Ectodermal cell (in vitro differentiated cells): ENCODE data around the gene BAK1.

ENCODE experiments used
- H3K27ac ChIP-seq: 2 replicates; pipeline ENCODE4 v1.7.0; 2013; ENCODE audit warnings: mild to moderate bottlenecking, low read depth, low read length; ENCODE audit not compliant: insufficient read depth, poor library complexity, severe bottlenecking
- H3K27me3 ChIP-seq: 2 replicates; pipeline ENCODE4 v1.7.0; 2013; ENCODE audit warnings: mild to moderate bottlenecking, low read length; ENCODE audit not compliant: insufficient read depth, control insufficient read depth, poor library complexity, severe bottlenecking
- H3K36me3 ChIP-seq: one replicate; pipeline ENCODE4 v1.7.0; 2013; ENCODE audit warnings: low read length; ENCODE audit not compliant: control insufficient read depth, insufficient read depth
- H3K4me1 ChIP-seq: one replicate; pipeline ENCODE4 v1.7.0; 2013; ENCODE audit warnings: low read length; ENCODE audit not compliant: control insufficient read depth, insufficient read depth
- H3K4me3 ChIP-seq: 2 replicates; pipeline ENCODE4 v1.7.0; 2013; ENCODE audit warnings: low read depth, low read length, control low read depth; ENCODE audit not compliant: insufficient read depth
- H3K9me3 ChIP-seq: 2 replicates; pipeline ENCODE4 v1.7.0; 2013; ENCODE audit warnings: mild to moderate bottlenecking, low read length, moderate library complexity; ENCODE audit not compliant: control insufficient read depth
- WGBS, 2 experiments: methylation state at CpG; one replicate each; pipeline ENCODE4 v1.1.7; 2013; ENCODE audit warnings: missing lambda C conversion rate in 2 of 2; 5-methylcytosine and 5-hydroxymethylcytosine counted together

The BAK1 gene

DNA sequence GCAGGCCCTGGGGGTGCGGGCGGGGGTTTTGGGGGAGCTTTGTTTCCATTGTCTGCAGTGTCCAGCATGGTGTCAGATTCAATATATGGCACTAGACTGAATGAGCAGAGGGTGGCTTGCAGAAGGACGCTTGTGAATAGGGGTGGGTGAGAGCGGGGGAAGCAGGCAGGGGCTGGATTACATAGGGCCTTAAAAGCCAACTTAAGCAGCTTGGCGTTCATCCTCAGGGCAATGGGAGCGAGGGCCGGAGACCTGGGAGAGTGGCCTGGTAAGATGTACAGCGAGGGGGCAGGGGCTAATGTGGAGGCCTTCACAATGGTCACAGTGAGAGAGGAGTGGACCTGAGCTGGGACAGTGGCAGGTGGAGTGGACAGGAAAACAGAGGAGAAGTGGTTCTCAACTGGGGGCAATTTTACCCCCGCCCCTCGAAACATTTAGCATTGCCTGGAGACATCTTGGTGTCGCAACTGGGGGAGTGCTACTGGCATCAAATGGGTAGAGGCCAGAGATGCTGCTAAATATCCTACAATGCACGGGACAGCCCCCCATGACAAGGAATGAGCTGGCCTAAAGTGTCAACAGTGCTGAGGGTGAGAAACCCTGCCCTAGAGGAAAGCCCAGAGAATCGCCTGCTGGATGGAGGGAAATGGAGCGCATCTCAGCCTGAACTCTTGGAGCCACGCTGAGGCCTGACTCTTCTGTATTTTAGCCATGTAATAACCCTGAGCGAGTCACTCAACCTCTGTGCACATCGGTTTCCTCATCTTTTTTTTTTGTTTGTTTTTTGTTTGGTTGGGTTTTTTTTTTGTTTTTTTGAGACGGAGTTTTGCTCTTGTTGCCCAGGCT, 15.1 kb upstream of the BAK1 start:
- peaks cover 12% of the 10 kb centered on the region for H3K27me3 ChIP-seq
- H3K4me3 ChIP-seq: no peak overlapping the region
- H3K9me3 ChIP-seq: no peaks in the 10 kb centered on the region
- no peaks in the 10 kb centered on the region for H3K36me3 ChIP-seq
- peaks cover 9% of the 10 kb centered on the region for H3K4me1 ChIP-seq
- WGBS, 2 experiments: 81 to 84% methylated on average over 17 to 18 of the region's 18 CpGs
- no peak overlapping the region for H3K27ac ChIP-seq

DNA sequence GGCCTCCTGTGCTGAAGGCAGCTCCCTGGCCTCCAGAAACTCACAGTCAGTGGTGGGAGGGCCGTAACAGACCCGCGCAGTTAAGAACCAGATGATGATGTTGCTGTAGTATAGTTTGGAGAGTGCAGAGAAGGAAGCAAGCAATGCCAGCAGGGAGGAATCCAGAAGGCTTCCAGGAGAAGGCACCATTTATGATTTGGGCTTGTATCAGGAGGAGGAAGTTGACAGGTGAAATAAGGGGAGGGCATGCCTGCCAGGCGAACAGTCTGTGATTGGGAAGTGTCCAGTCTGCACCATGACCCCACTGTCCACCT, 13.3 kb upstream of the BAK1 start:
- no peaks in the 10 kb centered on the region for H3K36me3 ChIP-seq
- H3K27me3 ChIP-seq: peaks cover 12% of the 10 kb centered on the region
- H3K27ac ChIP-seq: no peak overlapping the region
- peaks cover 9% of the 10 kb centered on the region for H3K4me1 ChIP-seq
- 55 to 56% methylated on average over 4 of the region's 4 CpGs for WGBS, 2 experiments
- H3K4me3 ChIP-seq: no peak overlapping the region
- H3K9me3 ChIP-seq: no peaks in the 10 kb centered on the region

DNA sequence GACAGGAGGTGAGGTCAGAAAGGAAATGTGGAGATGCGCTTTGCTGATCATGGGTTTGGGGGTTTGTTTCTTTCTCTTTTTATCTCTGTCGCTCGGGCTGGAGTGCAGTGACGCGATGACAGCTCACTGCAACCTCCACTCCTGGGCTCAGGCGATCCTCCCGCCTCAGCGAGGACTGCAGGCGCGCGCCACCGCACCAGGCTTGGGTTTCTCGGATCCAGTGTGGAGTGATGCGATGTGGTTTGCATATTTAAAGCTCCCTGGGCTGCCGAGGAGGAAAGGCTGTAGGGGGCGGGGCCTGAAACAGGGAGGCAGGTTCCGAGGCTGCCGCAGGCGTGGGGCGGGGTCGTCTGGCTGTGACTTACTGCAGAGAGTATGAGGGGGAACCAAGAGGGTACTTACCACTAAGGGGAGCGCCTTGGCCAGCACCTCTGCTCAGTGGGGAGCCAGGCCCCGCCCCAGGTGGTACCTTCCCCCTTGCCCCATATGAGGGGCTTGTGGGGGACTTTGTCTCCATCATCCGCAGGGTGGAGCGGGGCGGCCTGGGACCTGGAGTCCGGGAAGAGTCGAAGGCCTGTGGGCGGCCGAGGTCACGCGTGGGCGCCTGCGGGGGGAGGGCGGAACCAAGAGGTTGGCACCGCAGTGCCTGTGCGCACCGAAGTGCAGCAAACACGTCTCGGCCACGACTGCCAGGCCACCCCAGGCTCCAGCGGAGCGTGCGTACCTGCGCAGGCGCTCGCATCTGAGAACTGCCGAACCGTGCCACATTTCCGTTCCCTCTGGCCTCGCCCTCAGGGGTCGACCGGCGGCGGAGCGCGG, 12.7 kb upstream of the BAK1 start:
- H3K36me3 ChIP-seq: no peaks in the 10 kb centered on the region
- H3K27me3 ChIP-seq: peaks cover 12% of the 10 kb centered on the region
- no peak overlapping the region for H3K27ac ChIP-seq
- peaks cover 9% of the 10 kb centered on the region for H3K4me1 ChIP-seq
- no peaks in the 10 kb centered on the region for H3K9me3 ChIP-seq
- no peak overlapping the region for H3K4me3 ChIP-seq
- WGBS, 2 experiments: 45 to 46% methylated on average over 57 of the region's 57 CpGs

DNA sequence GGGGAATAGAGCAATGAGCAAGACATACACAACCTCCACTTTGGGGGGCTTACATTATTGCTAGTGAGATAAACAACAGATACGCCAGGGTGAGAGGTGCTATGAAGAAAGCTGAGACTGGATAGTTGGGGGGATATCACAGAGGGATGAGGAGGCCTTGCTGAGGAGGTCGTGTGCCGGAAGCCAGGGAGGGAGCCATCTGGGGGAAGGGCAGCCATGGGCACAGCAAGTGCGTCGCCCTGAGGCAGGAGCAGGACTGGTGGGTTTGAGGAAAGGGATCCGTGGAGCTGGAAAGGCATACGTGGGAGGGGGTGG, 12.2 kb upstream of the BAK1 start:
- WGBS, 2 experiments: 83% methylated on average over 7 of the region's 7 CpGs
- H3K4me3 ChIP-seq: no peak overlapping the region
- peaks cover 9% of the 10 kb centered on the region for H3K4me1 ChIP-seq
- no peaks in the 10 kb centered on the region for H3K36me3 ChIP-seq
- no peak overlapping the region for H3K27ac ChIP-seq
- no peaks in the 10 kb centered on the region for H3K9me3 ChIP-seq
- H3K27me3 ChIP-seq: peaks cover 12% of the 10 kb centered on the region

DNA sequence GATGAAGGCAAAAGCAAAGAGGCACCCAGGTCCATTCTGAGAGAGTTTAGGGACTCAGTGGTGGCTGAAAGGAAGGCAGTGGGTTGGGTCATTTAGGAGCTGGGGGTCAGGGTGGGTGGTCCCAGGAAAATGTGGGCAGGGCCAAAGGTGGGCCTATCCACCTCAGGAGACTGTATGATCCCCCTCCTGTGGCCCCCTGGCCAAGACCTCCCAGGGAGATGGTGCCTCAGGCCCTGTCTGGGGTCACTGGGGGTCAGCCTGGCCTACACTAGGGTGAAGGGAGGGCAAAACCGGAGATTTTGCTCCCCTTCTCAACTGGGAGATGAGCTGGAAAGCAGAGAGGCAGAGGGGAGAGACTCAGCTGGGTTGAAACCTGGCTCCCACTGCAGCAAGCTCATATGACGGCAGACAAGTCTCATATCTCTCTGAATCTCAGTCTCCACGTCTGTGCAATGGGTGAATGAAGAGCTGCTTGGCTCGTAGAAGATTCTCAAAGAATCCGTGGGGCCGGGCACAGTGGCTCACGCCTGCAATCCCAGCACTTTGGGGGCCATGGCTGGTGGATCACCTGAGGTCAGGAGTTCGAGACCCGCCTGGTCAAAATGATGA, 11.5 kb upstream of the BAK1 start:
- peaks cover 9% of the 10 kb centered on the region for H3K4me1 ChIP-seq
- H3K27ac ChIP-seq: no peak overlapping the region
- H3K9me3 ChIP-seq: no peaks in the 10 kb centered on the region
- WGBS, 2 experiments: 91 to 92% methylated on average over 9 of the region's 9 CpGs
- no peaks in the 10 kb centered on the region for H3K36me3 ChIP-seq
- H3K27me3 ChIP-seq: peaks cover 12% of the 10 kb centered on the region
- no peak overlapping the region for H3K4me3 ChIP-seq

DNA sequence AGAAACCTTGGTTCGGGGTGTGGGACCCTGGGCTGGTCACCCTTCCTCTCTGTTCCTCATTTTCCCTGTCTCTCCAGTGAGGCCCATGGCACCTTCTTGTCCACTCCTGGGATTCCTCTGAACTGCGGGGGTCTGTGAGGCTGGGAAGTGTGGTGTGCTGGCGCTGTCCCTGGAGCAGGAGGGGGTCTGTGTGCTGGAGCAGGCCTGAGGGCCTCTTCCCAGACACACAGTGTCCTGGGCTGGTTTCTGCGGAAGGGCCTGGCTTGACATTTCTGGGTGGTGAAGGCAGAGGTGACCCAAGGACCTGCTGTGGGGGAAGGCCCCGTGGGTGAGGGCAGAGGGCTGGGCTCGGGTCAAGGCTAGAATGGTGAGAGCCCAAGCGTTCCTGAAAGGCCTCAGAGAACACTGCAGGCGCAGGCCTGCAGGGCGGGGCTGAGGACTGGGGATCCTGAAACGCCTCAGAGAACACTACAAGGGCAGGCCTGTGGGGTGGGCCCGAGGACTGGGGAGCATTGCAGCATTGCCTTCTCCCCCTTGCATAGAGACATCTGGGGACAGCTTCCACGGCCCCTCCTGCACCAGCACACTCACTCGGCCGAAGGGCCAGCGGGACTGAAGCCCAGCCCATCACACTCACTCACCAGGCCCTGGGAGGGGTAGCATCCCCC, 10.6 kb upstream of the BAK1 start:
- H3K27me3 ChIP-seq: peaks cover 12% of the 10 kb centered on the region
- WGBS, 2 experiments: 68% methylated on average over 15 of the region's 15 CpGs
- H3K4me3 ChIP-seq: no peak overlapping the region
- H3K27ac ChIP-seq: no peak overlapping the region
- peaks cover 9% of the 10 kb centered on the region for H3K4me1 ChIP-seq
- no peaks in the 10 kb centered on the region for H3K9me3 ChIP-seq
- no peaks in the 10 kb centered on the region for H3K36me3 ChIP-seq

DNA sequence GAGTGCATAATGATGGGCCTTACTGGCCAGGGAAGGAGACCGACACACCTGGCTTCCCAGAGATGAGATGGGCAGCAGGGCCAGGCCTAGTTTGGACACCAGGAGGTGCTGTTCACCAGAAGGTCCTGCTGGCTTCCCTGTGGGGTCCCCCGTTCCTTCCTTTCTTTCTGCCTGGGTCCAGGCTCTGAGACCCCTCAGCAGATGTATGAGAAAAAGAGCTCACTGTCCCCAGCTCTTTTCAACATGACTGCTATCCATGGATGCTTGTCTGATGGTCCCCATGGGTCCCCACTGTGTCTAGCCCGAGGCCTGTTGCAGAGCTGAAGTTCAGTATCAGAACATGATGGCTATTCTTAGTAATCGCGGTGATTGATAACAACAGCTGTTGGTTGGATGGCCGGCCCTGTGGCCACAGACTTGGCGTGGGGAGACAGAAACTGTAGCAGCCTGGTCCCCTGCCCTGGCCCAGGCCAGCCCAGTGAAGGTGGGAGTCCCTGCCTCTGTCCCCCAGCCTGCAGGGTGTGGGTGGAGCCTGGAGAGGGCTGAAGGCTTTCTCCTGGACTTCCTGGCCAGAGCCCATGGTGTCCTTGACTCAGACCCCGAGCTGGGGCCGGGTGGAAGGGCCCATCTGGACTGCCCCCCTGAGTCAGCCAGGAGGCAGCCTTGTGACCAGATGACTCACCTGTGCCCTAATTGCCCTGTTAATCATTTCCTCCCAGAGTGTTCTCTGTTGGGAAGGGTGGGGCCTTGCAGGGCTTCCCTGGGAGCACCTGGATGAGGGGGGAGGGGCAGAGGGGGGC, 9.9 kb upstream of the BAK1 start:
- Histone ChIP-seq H3K27me3 (peaks cover 12% of the 10 kb centered on the region), H3K4me1 (peaks cover 9% of the 10 kb centered on the region), H3K36me3 (no peaks in the 10 kb centered on the region), H3K27ac (no peak overlapping the region), H3K9me3 (no peaks in the 10 kb centered on the region), H3K4me3 (no peak overlapping the region)
- WGBS, 2 experiments: 60 to 63% methylated on average over 9 of the region's 9 CpGs

DNA sequence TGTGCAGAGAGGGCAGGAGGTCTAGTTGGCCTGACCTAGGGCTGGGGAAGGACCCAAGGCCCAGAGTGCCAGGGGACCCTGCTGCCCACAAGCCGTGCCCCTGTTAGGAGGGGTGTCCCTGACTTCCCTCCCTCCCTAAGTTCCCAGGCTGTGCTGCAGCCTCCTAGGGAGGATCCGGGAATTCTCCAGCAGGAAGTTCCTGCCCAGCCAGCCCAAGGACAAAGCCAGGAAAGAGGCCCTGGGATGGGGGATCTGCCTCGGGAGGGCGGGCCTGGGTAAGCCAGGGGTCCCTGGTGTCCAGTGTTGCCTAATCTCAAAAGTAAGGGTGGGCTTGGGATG, 9.3 kb upstream of the BAK1 start:
- Histone ChIP-seq H3K27ac (no peak overlapping the region), H3K4me1 (peaks cover 9% of the 10 kb centered on the region), H3K27me3 (peaks cover 12% of the 10 kb centered on the region), H3K36me3 (no peaks in the 10 kb centered on the region), H3K9me3 (no peaks in the 10 kb centered on the region), H3K4me3 (no peak overlapping the region)
- 49 to 50% methylated on average over 4 of the region's 4 CpGs for WGBS, 2 experiments

DNA sequence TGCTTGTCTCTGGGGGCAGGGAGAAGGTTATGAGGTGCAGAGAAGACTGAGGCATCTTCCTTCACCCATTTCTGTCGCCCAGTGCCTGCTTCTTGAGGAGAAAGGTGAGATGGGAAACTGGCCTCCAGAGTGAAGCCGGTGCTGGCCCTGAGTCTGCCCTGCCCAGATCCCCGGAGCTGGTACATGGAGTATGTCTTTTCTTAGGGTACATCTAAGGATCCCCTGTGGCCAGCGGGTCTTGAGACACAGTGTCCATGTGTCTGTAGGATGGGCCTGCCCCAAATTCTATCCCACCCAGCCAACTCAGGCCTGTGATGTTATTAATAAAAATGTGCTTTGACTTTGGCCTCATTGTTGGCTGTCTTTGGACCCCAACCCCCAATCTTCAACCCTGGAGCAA, 8.8 kb upstream of the BAK1 start:
- Histone ChIP-seq H3K4me1 (peaks cover 9% of the 10 kb centered on the region), H3K4me3 (no peak overlapping the region), H3K27me3 (peaks cover 12% of the 10 kb centered on the region), H3K9me3 (no peaks in the 10 kb centered on the region), H3K36me3 (no peaks in the 10 kb centered on the region), H3K27ac (no peak overlapping the region)
- 91 to 96% methylated on average over 4 of the region's 4 CpGs for WGBS, 2 experiments
